ENCODE results near the gene TIGD3. TPM values are rescaled to one million over a fixed set of nuclear protein-coding genes. Genes with fewer than 3 reads are reported as not detected.
A peak's percentile ranks its signal among the peaks of the same experiment; 100 is the strongest.

The TIGD3 gene
- total and polyA plus RNA-seq, 9 of the 15 experiments (the other 6 are each of a cell fraction or from before 2014, with no cell fraction given): 0.06 to 1.3 (median 0.56) TPM

- TF ChIP-seq RAD21 (CRISPR knock-in tag; conservative IDR thresholded peaks at IDR 0.05 in 1 of 2, IDR thresholded peaks at IDR 0.05 in 1 of 2) (no peak), CBFB (CRISPR knock-in tag; IDR thresholded peaks at IDR 0.05) (0 out of 2 replicates have a peak, but pooled peaks have one; percentile 35), ZNF696 (CRISPR knock-in tag; conservative IDR thresholded peaks at IDR 0.05) (no peak), TEAD4 (IDR thresholded peaks at IDR 0.05; ENCODE audit: low read length) (no peak), TEAD4 (CRISPR knock-in tag; IDR thresholded peaks at IDR 0.05; ENCODE audit: borderline replicate concordance) (0 out of 2 replicates have a peak, but pooled peaks have one; percentile 14), SREBF2 (CRISPR knock-in tag; IDR thresholded peaks at IDR 0.05) (no peak), ZNF277 (CRISPR knock-in tag; IDR thresholded peaks at IDR 0.05; ENCODE audit: borderline replicate concordance) (no peak), SAFB2 (IDR thresholded peaks at IDR 0.05; ENCODE audit: borderline replicate concordance, low read depth, low read length, severe bottlenecking) (no peak), CCAR2 (IDR thresholded peaks at IDR 0.05; ENCODE audit: low read depth, low read length) (no peak), CREB3 (tag; conservative IDR thresholded peaks at IDR 0.05; ENCODE audit: low read depth) (0 out of 2 replicates have a peak, but pooled peaks have one; percentile 64), ZNF766 (CRISPR knock-in tag; conservative IDR thresholded peaks at IDR 0.05) (no peak), ZZZ3 (IDR thresholded peaks at IDR 0.05) (no peak)
- TF ChIP-seq, protein P1, sequence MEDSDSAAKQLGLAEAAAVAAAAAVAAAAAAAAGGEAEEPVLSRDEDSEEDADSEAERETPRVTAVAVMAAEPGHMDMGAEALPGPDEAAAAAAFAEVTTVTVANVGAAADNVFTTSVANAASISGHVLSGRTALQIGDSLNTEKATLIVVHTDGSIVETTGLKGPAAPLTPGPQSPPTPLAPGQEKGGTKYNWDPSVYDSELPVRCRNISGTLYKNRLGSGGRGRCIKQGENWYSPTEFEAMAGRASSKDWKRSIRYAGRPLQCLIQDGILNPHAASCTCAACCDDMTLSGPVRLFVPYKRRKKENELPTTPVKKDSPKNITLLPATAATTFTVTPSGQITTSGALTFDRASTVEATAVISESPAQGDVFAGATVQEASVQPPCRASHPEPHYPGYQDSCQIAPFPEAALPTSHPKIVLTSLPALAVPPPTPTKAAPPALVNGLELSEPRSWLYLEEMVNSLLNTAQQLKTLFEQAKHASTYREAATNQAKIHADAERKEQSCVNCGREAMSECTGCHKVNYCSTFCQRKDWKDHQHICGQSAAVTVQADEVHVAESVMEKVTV (CRISPR knock-in tag; IDR thresholded peaks at IDR 0.05): no peak
- TF ChIP-seq, protein P2, sequence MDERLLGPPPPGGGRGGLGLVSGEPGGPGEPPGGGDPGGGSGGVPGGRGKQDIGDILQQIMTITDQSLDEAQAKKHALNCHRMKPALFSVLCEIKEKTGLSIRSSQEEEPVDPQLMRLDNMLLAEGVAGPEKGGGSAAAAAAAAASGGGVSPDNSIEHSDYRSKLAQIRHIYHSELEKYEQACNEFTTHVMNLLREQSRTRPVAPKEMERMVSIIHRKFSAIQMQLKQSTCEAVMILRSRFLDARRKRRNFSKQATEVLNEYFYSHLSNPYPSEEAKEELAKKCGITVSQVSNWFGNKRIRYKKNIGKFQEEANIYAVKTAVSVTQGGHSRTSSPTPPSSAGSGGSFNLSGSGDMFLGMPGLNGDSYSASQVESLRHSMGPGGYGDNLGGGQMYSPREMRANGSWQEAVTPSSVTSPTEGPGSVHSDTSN (CRISPR knock-in tag; IDR thresholded peaks at IDR 0.05; ENCODE audit: low read depth): no peak
- TF ChIP-seq, protein P2 (tag; conservative IDR thresholded peaks at IDR 0.05; ENCODE audit: low read depth): no peak
- TF ChIP-seq, protein P3, sequence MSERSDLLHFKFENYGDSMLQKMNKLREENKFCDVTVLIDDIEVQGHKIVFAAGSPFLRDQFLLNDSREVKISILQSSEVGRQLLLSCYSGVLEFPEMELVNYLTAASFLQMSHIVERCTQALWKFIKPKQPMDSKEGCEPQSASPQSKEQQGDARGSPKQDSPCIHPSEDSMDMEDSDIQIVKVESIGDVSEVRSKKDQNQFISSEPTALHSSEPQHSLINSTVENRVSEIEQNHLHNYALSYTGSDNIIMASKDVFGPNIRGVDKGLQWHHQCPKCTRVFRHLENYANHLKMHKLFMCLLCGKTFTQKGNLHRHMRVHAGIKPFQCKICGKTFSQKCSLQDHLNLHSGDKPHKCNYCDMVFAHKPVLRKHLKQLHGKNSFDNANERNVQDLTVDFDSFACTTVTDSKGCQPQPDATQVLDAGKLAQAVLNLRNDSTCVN (CRISPR knock-in tag; IDR thresholded peaks at IDR 0.05): no peak
These were observed 32.0 kb downstream of the TIGD3 start, which contains the start of gene FRMD8 (continued) for GRCh38 chr11:65386307-65387140.
